GM19043 (cell line): ENCODE measurements around the gene COG1.
A peak's percentile ranks its signal among the peaks of the same experiment; 100 is the strongest.
"Not testable (repeated sequence)": the region's sequence is repeated elsewhere in the genome, so short reads cannot be mapped to it uniquely, and the experiment has no call there.

Experiments used
- ATAC-seq: cut with Tn5 transposase; IDR thresholded peaks from one replicate; pipeline ENCODE4 v1.9.1; 2021; ENCODE audit warnings: low read depth; ENCODE audit not compliant: unreplicated experiment

The COG1 gene

GRCh38 chr17:73192894-73193701 is at the start of gene COG1:
TSS of gene COG1 (plus strand) at chr17:73193055. CDS start at chr17:73193070, 15 bp downstream.
- ATAC-seq: peak; percentile 54

- ATAC-seq: not testable (repeated sequence)
These were observed 48.6 kb upstream of the COG1 start for GRCh38 chr17:73144209-73144608.

- no peak for ATAC-seq
These were observed 47.2 kb upstream of the COG1 start for GRCh38 chr17:73145641-73146040.

- not testable (repeated sequence) for ATAC-seq
These were observed 45.1 kb upstream of the COG1 start for GRCh38 chr17:73147791-73148190.

GRCh38 chr17:73148540-73149334 is 44.1 kb upstream of the COG1 start:
- no peak for ATAC-seq

GRCh38 chr17:73150622-73151300 is 42.1 kb upstream of the COG1 start:
- ATAC-seq: not testable (repeated sequence)

GRCh38 chr17:73151916-73152632 is 40.8 kb upstream of the COG1 start:
- no peak for ATAC-seq

- no peak for ATAC-seq
These were observed 37.3 kb upstream of the COG1 start for GRCh38 chr17:73155410-73156165.

GRCh38 chr17:73156166-73156840 is 36.6 kb upstream of the COG1 start:
- peak; percentile 83 for ATAC-seq

GRCh38 chr17:73156887-73157520 is 35.9 kb upstream of the COG1 start:
- ATAC-seq: no peak

- ATAC-seq: no peak
These were observed 35.3 kb upstream of the COG1 start for GRCh38 chr17:73157521-73157890.

GRCh38 chr17:73158133-73158532 is 34.7 kb upstream of the COG1 start:
- ATAC-seq: no peak

GRCh38 chr17:73160980-73161630 is 31.8 kb upstream of the COG1 start:
- ATAC-seq: no peak

GRCh38 chr17:73163043-73163442 is 29.8 kb upstream of the COG1 start:
- ATAC-seq: no peak

GRCh38 chr17:73165616-73166404 is 27.0 kb upstream of the COG1 start:
- no peak for ATAC-seq

GRCh38 chr17:73166731-73167581 is 25.9 kb upstream of the COG1 start:
- ATAC-seq: no peak

- ATAC-seq: no peak
These were observed 24.2 kb upstream of the COG1 start for GRCh38 chr17:73168667-73169066.
